ENCODE data around the gene TAOK3. TPM values are rescaled to one million over a fixed set of nuclear protein-coding genes. Genes with fewer than 3 reads are reported as not detected.

The TAOK3 gene
- total and polyA plus RNA-seq, 4 donors, result 6.7 to 28.6 (median 19.5) TPM

- no peak for TF ChIP-seq YY1 (IDR thresholded peaks at IDR 0.05)
- 95% methylated on average over 4 of the region's 4 CpGs for WGBS
Observed at GRCh38 chr12:118353721-118354120, 19.0 kb downstream of the TAOK3 start.

GRCh38 chr12:118350908-118351559 lies 21.7 kb downstream of the TAOK3 start:
- no peak overlapping the region for H3K4me3 ChIP-seq (ENCODE audit: low read depth in 1 of 3, low read length in 3 of 3)
- peaks cover 0 to 10% (median 8%) of the 10 kb centered on the region in 4 donors for H3K4me1 ChIP-seq (ENCODE audit: control insufficient read depth in 4 of 4, insufficient read depth in 4 of 4, low read length in 3 of 4)
- no peak overlapping the region for H3K27ac ChIP-seq (ENCODE audit: low read depth in 1 of 2, low read length in 2 of 2)
- H3K27me3 ChIP-seq (ENCODE audit: control insufficient read depth in 4 of 4, insufficient read depth in 4 of 4, low read length in 3 of 4), result no peaks in the 10 kb centered on the region
- no peaks in the 10 kb centered on the region for H3K9me3 ChIP-seq (ENCODE audit: control insufficient read depth in 4 of 4, low read length in 3 of 4)
- DNase-seq (ENCODE audit: low spot score), result no peak
- WGBS, result 83% methylated on average over 6 of the region's 6 CpGs
- TF ChIP-seq RAD21 (IDR thresholded peaks at IDR 0.05) (no peak), MAX (IDR thresholded peaks at IDR 0.05) (no peak), REST (IDR thresholded peaks at IDR 0.05) (no peak), FOXA2 (IDR thresholded peaks at IDR 0.05) (no peak), TAF1 (conservative IDR thresholded peaks at IDR 0.05) (no peak), HNF4G (IDR thresholded peaks at IDR 0.05) (no peak), ATF3 (IDR thresholded peaks at IDR 0.05) (no peak)
- H3K9ac ChIP-seq (ENCODE audit: low read depth in 1 of 2, low read length in 2 of 2), result no peak overlapping the region
- H3K36me3 ChIP-seq (ENCODE audit: control insufficient read depth in 4 of 4, insufficient read depth in 3 of 4, low read depth in 1 of 4, low read length in 3 of 4), result no peaks in the 10 kb centered on the region

More at GRCh38 chr12:118353721-118354120, 19.0 kb downstream of the TAOK3 start:
- no peak overlapping the region for H3K4me3 ChIP-seq (ENCODE audit: low read depth in 1 of 3, low read length in 3 of 3)
- no peaks in the 10 kb centered on the region for H3K36me3 ChIP-seq (ENCODE audit: control insufficient read depth in 4 of 4, insufficient read depth in 3 of 4, low read depth in 1 of 4, low read length in 3 of 4)
- DNase-seq (ENCODE audit: low spot score), result no peak
- H3K27me3 ChIP-seq (ENCODE audit: control insufficient read depth in 4 of 4, insufficient read depth in 4 of 4, low read length in 3 of 4), result no peaks in the 10 kb centered on the region
- H3K9ac ChIP-seq (ENCODE audit: low read depth in 1 of 2, low read length in 2 of 2), result no peak overlapping the region
- peaks cover 4 to 33% (median 22%) of the 10 kb centered on the region in 4 donors for H3K4me1 ChIP-seq (ENCODE audit: control insufficient read depth in 4 of 4, insufficient read depth in 4 of 4, low read length in 3 of 4)
- H3K27ac ChIP-seq (ENCODE audit: low read depth in 1 of 2, low read length in 2 of 2), result no peak overlapping the region
- H3K9me3 ChIP-seq (ENCODE audit: control insufficient read depth in 4 of 4, low read length in 3 of 4), result no peaks in the 10 kb centered on the region

GRCh38 chr12:118347916-118348315 lies 24.8 kb downstream of the TAOK3 start:
- Histone ChIP-seq H3K4me1 (ENCODE audit: control insufficient read depth in 4 of 4, insufficient read depth in 4 of 4, low read length in 3 of 4) (peaks cover 0 to 5% (median 1%) of the 10 kb centered on the region in 4 donors), H3K27ac (ENCODE audit: low read depth in 1 of 2, low read length in 2 of 2) (no peak overlapping the region), H3K9me3 (ENCODE audit: control insufficient read depth in 4 of 4, low read length in 3 of 4) (no peaks in the 10 kb centered on the region), H3K36me3 (ENCODE audit: control insufficient read depth in 4 of 4, insufficient read depth in 3 of 4, low read depth in 1 of 4, low read length in 3 of 4) (no peaks in the 10 kb centered on the region), H3K4me3 (ENCODE audit: low read depth in 1 of 3, low read length in 3 of 3) (no peak overlapping the region), H3K27me3 (ENCODE audit: control insufficient read depth in 4 of 4, insufficient read depth in 4 of 4, low read length in 3 of 4) (no peaks in the 10 kb centered on the region), H3K9ac (ENCODE audit: low read depth in 1 of 2, low read length in 2 of 2) (no peak overlapping the region)
- TF ChIP-seq MAX (IDR thresholded peaks at IDR 0.05) (no peak), SP1 (IDR thresholded peaks at IDR 0.05) (no peak)
- DNase-seq (ENCODE audit: low spot score), result no peak
- 88% methylated on average over 2 of the region's 2 CpGs for WGBS
